Karpas-422 (cell line): ENCODE results near the gene EFHD2. TPM values are rescaled to one million over a fixed set of nuclear protein-coding genes. Genes with fewer than 3 reads are reported as not detected.
"Not testable (repeated sequence)": the region's sequence is repeated elsewhere in the genome, so short reads cannot be mapped to it uniquely, and the experiment has no call there.

ENCODE experiments used
- DNase-seq: peaks from one replicate; pipeline ENCODE4 v3.0.0-alpha.2; 2015
- H2AFZ ChIP-seq: fragments of 200-600 bp; sonication (generic); 2 replicates; pipeline ENCODE4 v1.6.1; 2014; ENCODE audit warnings: antibody characterized with exemption, low read length, mixed read lengths
- H3K27ac ChIP-seq: fragments of 200-600 bp; sonication (generic); 2 replicates; pipeline ENCODE4 v1.5.1; 2014; ENCODE audit warnings: mild to moderate bottlenecking, low read length, moderate library complexity
- H3K27me3 ChIP-seq: fragments of 200-600 bp; sonication (generic); 2 replicates; pipeline ENCODE4 v1.6.1; 2014; ENCODE audit warnings: low read length, mixed read lengths
- H3K36me3 ChIP-seq: fragments of 200-600 bp; sonication (generic); 2 replicates; pipeline ENCODE4 v1.6.1; 2014; ENCODE audit warnings: low read length, mixed read lengths; ENCODE audit not compliant: insufficient read depth
- H3K4me1 ChIP-seq: fragments of 200-600 bp; sonication (generic); 2 replicates; pipeline ENCODE4 v1.6.1; 2014; ENCODE audit warnings: mild to moderate bottlenecking, low read length, mixed read lengths
- H3K4me2 ChIP-seq: fragments of 200-600 bp; sonication (generic); 2 replicates; pipeline ENCODE4 v1.6.1; 2014; ENCODE audit warnings: low read length, low read depth, mild to moderate bottlenecking; ENCODE audit not compliant: poor library complexity, severe bottlenecking
- H3K4me3 ChIP-seq: fragments of 200-600 bp; sonication (generic); 2 replicates; pipeline ENCODE4 v1.5.1; 2014; ENCODE audit warnings: mild to moderate bottlenecking, antibody characterized with exemption, low read length, mixed read lengths
- H3K79me2 ChIP-seq: fragments of 200-600 bp; sonication (generic); 2 replicates; pipeline ENCODE4 v1.6.1; 2014; ENCODE audit warnings: mild to moderate bottlenecking, low read length, mixed read lengths
- H3K9ac ChIP-seq: fragments of 200-600 bp; sonication (generic); 2 replicates; pipeline ENCODE4 v1.6.0; 2014; ENCODE audit warnings: low read length
- H3K9me2 ChIP-seq: fragments of 200-600 bp; sonication (generic), shearing (Covaris generic); replicated peaks from 2 replicates; pipeline ENCODE4 v1.6.0; 2014; ENCODE audit warnings: mild to moderate bottlenecking, low read length, moderate library complexity; ENCODE audit not compliant: insufficient read depth
- H3K9me3 ChIP-seq: fragments of 300-700, 200-600 bp; sonication (generic); 2 replicates; pipeline ENCODE4 v1.6.1; 2014; ENCODE audit warnings: low read length, mixed read lengths
- H4K20me1 ChIP-seq: fragments of 200-600 bp; sonication (generic); 2 replicates; pipeline ENCODE4 v1.6.1; 2014; ENCODE audit warnings: mild to moderate bottlenecking, antibody characterized with exemption, low read length, low read depth; ENCODE audit not compliant: insufficient read depth
- total RNA-seq: library from RNA; depleted of rRNA; stranded (reverse); fragments of >200 nt; shearing (Covaris generic); gene quantifications from 2 replicates; pipeline ENCODE4 v1.2.3, GENCODE V29; 2014; ENCODE audit warnings: low replicate concordance

EFHD2 gene
- total RNA-seq, 1 experiment from 2014 or later: 24.9 TPM

GRCh38 chr1:15384301-15384901, 25.3 kb upstream of the EFHD2 start:
- Histone ChIP-seq H3K4me3 (no peak overlapping the region), H4K20me1 (no peaks in the 10 kb centered on the region), H3K79me2 (no peaks in the 10 kb centered on the region)

GRCh38 chr1:15385420-15385819, 24.3 kb upstream of the EFHD2 start:
- Histone ChIP-seq H3K36me3 (no peaks in the 10 kb centered on the region), H3K9me3 (no peaks in the 10 kb centered on the region), H3K9ac (no peak overlapping the region), H3K4me2 (no peak overlapping the region), H3K79me2 (no peaks in the 10 kb centered on the region), H3K4me1 (peaks cover 5% of the 10 kb centered on the region), H3K27me3 (no peaks in the 10 kb centered on the region), H3K27ac (no peak overlapping the region), H4K20me1 (no peaks in the 10 kb centered on the region), H2AFZ (no peak overlapping the region), H3K9me2 (no peaks in the 10 kb centered on the region), H3K4me3 (no peak overlapping the region)
- DNase-seq: no peak

More at GRCh38 chr1:15384301-15384901, 25.3 kb upstream of the EFHD2 start:
- H3K9me3 ChIP-seq: no peaks in the 10 kb centered on the region
- peak overlapping the region; percentile 50 for H3K4me2 ChIP-seq
- peaks cover 5% of the 10 kb centered on the region for H3K4me1 ChIP-seq
- H3K9me2 ChIP-seq: no peaks in the 10 kb centered on the region
- no peak overlapping the region for H3K27ac ChIP-seq
- H3K36me3 ChIP-seq: no peaks in the 10 kb centered on the region
- H3K9ac ChIP-seq: no peak overlapping the region; the same call in 1 of the 2 replicates
- H3K27me3 ChIP-seq: no peaks in the 10 kb centered on the region
- DNase-seq: no peak
- peak overlapping the region; percentile 9; the same call in 1 of the 2 replicates for H2AFZ ChIP-seq

GRCh38 chr1:15386164-15386749, 23.4 kb upstream of the EFHD2 start:
- Histone ChIP-seq H3K36me3 (no peaks in the 10 kb centered on the region), H3K4me3 (no peak overlapping the region), H3K4me2 (no peak overlapping the region), H3K9ac (no peak overlapping the region), H3K79me2 (no peaks in the 10 kb centered on the region), H3K4me1 (peaks cover 5% of the 10 kb centered on the region), H3K9me3 (no peaks in the 10 kb centered on the region), H3K27ac (no peak overlapping the region), H3K27me3 (no peaks in the 10 kb centered on the region), H4K20me1 (no peaks in the 10 kb centered on the region), H3K9me2 (no peaks in the 10 kb centered on the region), H2AFZ (no peak overlapping the region)
- no peak for DNase-seq

- H3K4me2 ChIP-seq: no peak overlapping the region
- no peaks in the 10 kb centered on the region for H3K79me2 ChIP-seq
- H3K9ac ChIP-seq: no peak overlapping the region
- H3K4me1 ChIP-seq: peaks cover 5% of the 10 kb centered on the region
- H3K36me3 ChIP-seq: no peaks in the 10 kb centered on the region
- no peak for DNase-seq
- H3K27me3 ChIP-seq: no peaks in the 10 kb centered on the region
- H4K20me1 ChIP-seq: no peaks in the 10 kb centered on the region
- H2AFZ ChIP-seq: no peak overlapping the region
- H3K27ac ChIP-seq: no peak overlapping the region
- H3K9me3 ChIP-seq: no peaks in the 10 kb centered on the region
- H3K9me2 ChIP-seq: no peaks in the 10 kb centered on the region
- H3K4me3 ChIP-seq: no peak overlapping the region
Measured at GRCh38 chr1:15388201-15388880, 21.3 kb upstream of the EFHD2 start.

GRCh38 chr1:15389828-15390227, 19.9 kb upstream of the EFHD2 start:
- H3K9ac ChIP-seq, DNase-seq, H3K79me2 ChIP-seq, H3K4me1 ChIP-seq, H3K27me3 ChIP-seq, H2AFZ ChIP-seq, H3K9me3 ChIP-seq, H4K20me1 ChIP-seq, H3K9me2 ChIP-seq, H3K36me3 ChIP-seq, H3K4me2 ChIP-seq, H3K4me3 ChIP-seq, H3K27ac ChIP-seq: not testable (repeated sequence)

GRCh38 chr1:15390667-15391066, 19.0 kb upstream of the EFHD2 start:
- Histone ChIP-seq H3K9me3 (no peaks in the 10 kb centered on the region), H3K27me3 (no peaks in the 10 kb centered on the region), H3K27ac (no peak overlapping the region), H4K20me1 (no peaks in the 10 kb centered on the region), H3K4me2 (no peak overlapping the region), H3K9ac (no peak overlapping the region), H3K36me3 (no peaks in the 10 kb centered on the region), H3K9me2 (no peaks in the 10 kb centered on the region), H3K4me1 (no peaks in the 10 kb centered on the region), H2AFZ (no peak overlapping the region), H3K4me3 (no peak overlapping the region), H3K79me2 (no peaks in the 10 kb centered on the region)
- DNase-seq: peak; percentile 45

GRCh38 chr1:15391366-15391765, 18.3 kb upstream of the EFHD2 start:
- no peaks in the 10 kb centered on the region for H3K9me2 ChIP-seq
- H2AFZ ChIP-seq: no peak overlapping the region
- H4K20me1 ChIP-seq: no peaks in the 10 kb centered on the region
- H3K4me1 ChIP-seq: no peaks in the 10 kb centered on the region
- H3K36me3 ChIP-seq: no peaks in the 10 kb centered on the region
- no peak overlapping the region for H3K27ac ChIP-seq
- H3K4me3 ChIP-seq: no peak overlapping the region
- H3K4me2 ChIP-seq: no peak overlapping the region
- no peak overlapping the region for H3K9ac ChIP-seq
- H3K9me3 ChIP-seq: no peaks in the 10 kb centered on the region
- DNase-seq: no peak
- no peaks in the 10 kb centered on the region for H3K79me2 ChIP-seq
- H3K27me3 ChIP-seq: no peaks in the 10 kb centered on the region

GRCh38 chr1:15393475-15394257, 16.0 kb upstream of the EFHD2 start:
- Histone ChIP-seq H3K9me2 (no peaks in the 10 kb centered on the region), H3K79me2 (no peaks in the 10 kb centered on the region), H2AFZ (no peak overlapping the region), H4K20me1 (no peaks in the 10 kb centered on the region), H3K27ac (no peak overlapping the region), H3K9me3 (no peaks in the 10 kb centered on the region), H3K9ac (no peak overlapping the region), H3K36me3 (no peaks in the 10 kb centered on the region), H3K4me1 (no peaks in the 10 kb centered on the region), H3K4me3 (no peak overlapping the region), H3K4me2 (no peak overlapping the region), H3K27me3 (no peaks in the 10 kb centered on the region)
- DNase-seq: no peak
